BLaER1 treated with 17β-estradiol and CSF1 and Interleukin-3, amounts not matched to agents 10 nM and 100 nM (cell line): ENCODE results near the gene SEMA6D.
A peak's percentile ranks its signal among the peaks of the same experiment; 100 is the strongest.

Source experiments
- H3K27ac ChIP-seq, 11 experiments: shearing (Covaris generic); formaldehyde crosslinking; 2 replicates each; pipeline ENCODE4 v1.8.1; 2022
- H3K27me3 ChIP-seq, 11 experiments: shearing (Covaris generic); formaldehyde crosslinking; 2 replicates each; pipeline ENCODE4 v1.8.1; 2022
- H3K36me3 ChIP-seq, 11 experiments: shearing (Covaris generic); formaldehyde crosslinking; 2 replicates each; pipeline ENCODE4 v1.8.1; 2022
- H3K4me1 ChIP-seq, 10 experiments: shearing (Covaris generic); formaldehyde crosslinking; 2 replicates each; pipeline ENCODE4 v1.8.1; 2022
- H3K4me2 ChIP-seq, 11 experiments: shearing (Covaris generic); formaldehyde crosslinking; 2 replicates each; pipeline ENCODE4 v1.8.1; 2022
- H3K4me3 ChIP-seq, 10 experiments: shearing (Covaris generic); formaldehyde crosslinking; 2 replicates each; pipeline ENCODE4 v1.8.1; 2022
- H3K9ac ChIP-seq, 11 experiments: shearing (Covaris generic); formaldehyde crosslinking; 2 replicates each; pipeline ENCODE4 v1.8.1; 2022
- H3K9me3 ChIP-seq, 11 experiments: shearing (Covaris generic); formaldehyde crosslinking; replicated peaks in 1 of 11; 2 replicates each; pipeline ENCODE4 v1.8.1; 2022
- H4K20me1 ChIP-seq, 11 experiments: shearing (Covaris generic); formaldehyde crosslinking; 2 replicates each; pipeline ENCODE4 v1.8.1; 2022
- Cebpa-rat ChIP-seq, 11 experiments: shearing (Covaris generic); IDR thresholded peaks; 2 replicates each; pipeline ENCODE4 v1.8.1; 2022

SEMA6D gene

DNA sequence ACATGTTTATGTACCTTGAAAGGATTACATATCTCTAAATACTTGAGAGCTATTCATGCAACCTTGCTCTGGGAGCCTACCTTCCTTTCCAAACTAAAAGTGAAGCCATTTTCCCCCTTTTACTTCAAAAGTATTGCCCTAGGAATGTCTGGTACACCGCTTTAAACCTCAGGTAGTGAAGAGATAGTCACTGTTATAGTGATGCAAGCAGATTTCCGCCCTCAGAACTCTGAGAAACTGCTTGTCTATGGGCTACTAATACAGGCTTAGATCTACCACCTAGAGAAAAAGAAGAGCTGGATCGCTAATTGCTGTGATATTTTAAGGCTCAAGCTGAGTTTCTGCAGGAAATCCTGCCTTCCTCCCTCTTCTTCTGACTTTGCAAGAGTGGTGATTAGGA lies 78.6 kb downstream of the SEMA6D start:
- H3K4me1 ChIP-seq, result peaks cover 0 to 37% (median 24%) of the 10 kb centered on the region in 10 experiments; a peak in 13 of 20 replicates
- H3K27me3 ChIP-seq, result no peaks in the 10 kb centered on the region
- peak overlapping the region in 7 of 11 experiments; percentile 1 to 54 (median 40); a peak in 11 of 22 replicates for H3K4me2 ChIP-seq
- no peak for TF ChIP-seq Cebpa-rat (IDR thresholded peaks at IDR 0.05)
- no peak overlapping the region for H3K4me3 ChIP-seq
- no peak overlapping the region for H3K27ac ChIP-seq
- H3K9ac ChIP-seq, result no peak overlapping the region
- H3K9me3 ChIP-seq, result no peaks in the 10 kb centered on the region
- no peaks in the 10 kb centered on the region for H3K36me3 ChIP-seq
- H4K20me1 ChIP-seq, result no peaks in the 10 kb centered on the region

GRCh38 chr15:47796339-47796738 lies 79.0 kb downstream of the SEMA6D start:
- TF ChIP-seq Cebpa-rat (IDR thresholded peaks at IDR 0.05), result no peak
- Histone ChIP-seq H4K20me1 (no peaks in the 10 kb centered on the region), H3K27me3 (no peaks in the 10 kb centered on the region), H3K27ac (no peak overlapping the region), H3K4me2 (peak overlapping the region in 7 of 11 experiments; percentile 1 to 54 (median 40); a peak in 11 of 22 replicates), H3K36me3 (no peaks in the 10 kb centered on the region), H3K4me1 (peaks cover 0 to 37% (median 24%) of the 10 kb centered on the region in 10 experiments; a peak in 13 of 20 replicates), H3K9ac (no peak overlapping the region), H3K9me3 (no peaks in the 10 kb centered on the region), H3K4me3 (no peak overlapping the region)

DNA sequence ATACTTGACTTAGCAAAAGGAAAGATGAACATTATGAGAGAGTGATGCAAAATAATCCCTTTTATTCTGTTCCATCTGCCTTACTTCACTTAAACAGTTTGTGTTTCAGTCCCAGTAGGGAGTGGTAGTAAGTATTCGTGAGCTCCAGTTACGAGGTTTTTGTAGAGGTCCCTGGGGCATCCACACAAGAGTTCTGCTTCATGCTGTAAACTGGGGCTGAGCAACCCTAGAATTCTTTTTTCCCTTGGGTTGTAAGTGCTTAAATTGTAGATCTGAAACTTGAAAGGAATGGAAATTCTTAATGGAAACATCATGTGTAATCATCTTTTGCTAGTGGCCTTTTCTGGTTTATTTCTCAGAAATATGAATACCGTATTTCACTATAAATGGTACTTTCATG lies 79.5 kb downstream of the SEMA6D start:
- no peaks in the 10 kb centered on the region for H3K9me3 ChIP-seq
- peaks cover 0 to 37% (median 24%) of the 10 kb centered on the region in 10 experiments; a peak in 13 of 20 replicates for H3K4me1 ChIP-seq
- no peaks in the 10 kb centered on the region for H3K36me3 ChIP-seq
- no peak overlapping the region for H3K9ac ChIP-seq
- TF ChIP-seq Cebpa-rat (IDR thresholded peaks at IDR 0.05), result no peak
- no peaks in the 10 kb centered on the region for H3K27me3 ChIP-seq
- peak overlapping the region in 4 of 11 experiments; percentile 40 to 54 (median 46); a peak in 6 of 22 replicates for H3K4me2 ChIP-seq
- H3K4me3 ChIP-seq, result no peak overlapping the region
- H4K20me1 ChIP-seq, result no peaks in the 10 kb centered on the region
- H3K27ac ChIP-seq, result no peak overlapping the region

- no peak overlapping the region for H3K4me3 ChIP-seq
- no peak for TF ChIP-seq Cebpa-rat (IDR thresholded peaks at IDR 0.05)
- H3K36me3 ChIP-seq, result no peaks in the 10 kb centered on the region
- no peak overlapping the region for H3K9ac ChIP-seq
- no peak overlapping the region for H3K4me2 ChIP-seq
- H3K27me3 ChIP-seq, result no peaks in the 10 kb centered on the region
- peaks cover 0 to 13% (median 2%) of the 10 kb centered on the region in 10 experiments; a peak in 8 of 20 replicates for H3K4me1 ChIP-seq
- H3K27ac ChIP-seq, result no peak overlapping the region
- no peaks in the 10 kb centered on the region for H3K9me3 ChIP-seq
- H4K20me1 ChIP-seq, result no peaks in the 10 kb centered on the region
Observed at GRCh38 chr15:47801522-47801921, 84.2 kb downstream of the SEMA6D start.

GRCh38 chr15:47802216-47802615 lies 84.9 kb downstream of the SEMA6D start:
- Histone ChIP-seq H3K4me1 (peaks cover 0 to 13% (median 0%) of the 10 kb centered on the region in 10 experiments; a peak in 6 of 20 replicates), H3K27ac (no peak overlapping the region), H3K27me3 (no peaks in the 10 kb centered on the region), H3K36me3 (no peaks in the 10 kb centered on the region), H3K4me2 (no peak overlapping the region), H3K9ac (no peak overlapping the region), H3K4me3 (no peak overlapping the region), H4K20me1 (no peaks in the 10 kb centered on the region), H3K9me3 (no peaks in the 10 kb centered on the region)
- TF ChIP-seq Cebpa-rat (IDR thresholded peaks at IDR 0.05), result no peak

DNA sequence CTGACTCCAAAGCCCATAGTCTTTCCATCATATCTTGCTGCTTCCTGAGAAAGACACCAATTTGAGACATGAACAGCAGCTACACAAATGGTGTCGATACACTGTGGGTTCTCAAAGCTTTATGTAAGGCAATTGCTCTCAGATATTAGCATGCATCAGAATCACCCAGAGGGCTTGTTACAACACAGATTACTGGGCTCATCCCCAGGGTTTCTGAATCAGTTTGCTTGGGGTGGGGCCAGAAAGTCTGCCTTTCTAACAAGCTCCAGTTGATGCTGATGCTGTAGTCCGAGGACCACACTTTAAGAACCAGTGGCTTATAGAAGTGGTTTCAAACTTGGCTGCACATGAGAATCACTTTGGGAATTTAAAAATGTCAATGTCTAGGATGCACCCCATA lies 86.5 kb downstream of the SEMA6D start:
- Histone ChIP-seq H3K27ac (no peak overlapping the region), H3K4me3 (no peak overlapping the region), H3K9ac (no peak overlapping the region), H3K4me2 (peak overlapping the region in 2 of 11 experiments; percentile 16 to 30; a peak in 2 of 22 replicates), H4K20me1 (no peaks in the 10 kb centered on the region), H3K36me3 (no peaks in the 10 kb centered on the region), H3K4me1 (peaks cover 0 to 13% (median 0%) of the 10 kb centered on the region in 10 experiments; a peak in 6 of 20 replicates), H3K27me3 (no peaks in the 10 kb centered on the region), H3K9me3 (no peaks in the 10 kb centered on the region)
- TF ChIP-seq Cebpa-rat (IDR thresholded peaks at IDR 0.05), result no peak

DNA sequence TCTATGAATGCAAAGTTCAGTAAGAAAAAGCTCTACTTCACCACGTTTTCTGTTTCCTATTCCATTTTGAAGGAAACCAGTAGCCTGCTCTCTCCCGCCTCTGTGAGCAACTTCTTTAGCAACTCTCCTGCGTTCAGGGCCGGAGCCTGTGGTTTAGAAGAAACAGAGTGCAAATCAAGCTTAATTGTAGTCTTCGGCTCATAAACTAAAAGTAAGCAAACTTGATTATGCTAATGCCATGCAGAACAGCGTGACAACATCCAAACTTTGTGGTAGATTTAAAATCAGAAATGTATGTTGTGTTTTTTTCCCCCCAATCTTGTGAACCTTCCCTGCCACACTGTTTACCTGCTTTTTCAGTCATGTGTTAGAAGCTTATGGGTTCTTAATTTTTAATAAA lies 87.4 kb downstream of the SEMA6D start:
- Histone ChIP-seq H3K27me3 (no peaks in the 10 kb centered on the region), H3K9me3 (no peaks in the 10 kb centered on the region), H3K4me3 (no peak overlapping the region), H3K27ac (no peak overlapping the region), H3K4me2 (no peak overlapping the region), H4K20me1 (no peaks in the 10 kb centered on the region), H3K4me1 (peaks cover 0 to 13% (median 0%) of the 10 kb centered on the region in 10 experiments; a peak in 6 of 20 replicates), H3K9ac (no peak overlapping the region), H3K36me3 (no peaks in the 10 kb centered on the region)
- no peak for TF ChIP-seq Cebpa-rat (IDR thresholded peaks at IDR 0.05)

- H3K27ac ChIP-seq, result no peak overlapping the region
- H3K4me2 ChIP-seq, result peak overlapping the region in 2 of 11 experiments; percentile 6 to 22; a peak in 3 of 22 replicates
- no peaks in the 10 kb centered on the region for H3K36me3 ChIP-seq
- H3K9me3 ChIP-seq, result no peaks in the 10 kb centered on the region
- H3K9ac ChIP-seq, result no peak overlapping the region
- no peaks in the 10 kb centered on the region for H4K20me1 ChIP-seq
- no peak overlapping the region for H3K4me3 ChIP-seq
- peaks cover 0 to 22% (median 4%) of the 10 kb centered on the region in 10 experiments; a peak in 11 of 20 replicates for H3K4me1 ChIP-seq
- no peak for TF ChIP-seq Cebpa-rat (IDR thresholded peaks at IDR 0.05)
- H3K27me3 ChIP-seq, result no peaks in the 10 kb centered on the region
Observed at GRCh38 chr15:47806008-47806407, 88.7 kb downstream of the SEMA6D start.

GRCh38 chr15:47811172-47811571 lies 93.9 kb downstream of the SEMA6D start:
- Histone ChIP-seq H3K36me3 (no peaks in the 10 kb centered on the region), H3K27me3 (no peaks in the 10 kb centered on the region), H3K4me3 (no peak overlapping the region), H4K20me1 (no peaks in the 10 kb centered on the region), H3K27ac (no peak overlapping the region), H3K4me1 (peaks cover 25 to 63% (median 43%) of the 10 kb centered on the region in 10 experiments), H3K4me2 (peak overlapping the region in 8 of 11 experiments; percentile 3 to 86 (median 70); a peak in 11 of 22 replicates), H3K9me3 (no peaks in the 10 kb centered on the region), H3K9ac (no peak overlapping the region)
- no peak for TF ChIP-seq Cebpa-rat (IDR thresholded peaks at IDR 0.05)

- Histone ChIP-seq H3K4me1 (peaks cover 25 to 67% (median 42%) of the 10 kb centered on the region in 10 experiments), H3K27me3 (no peaks in the 10 kb centered on the region), H3K4me2 (peak overlapping the region; percentile 36 to 86 (median 65)), H3K9ac (no peak overlapping the region), H3K36me3 (no peaks in the 10 kb centered on the region), H4K20me1 (no peaks in the 10 kb centered on the region), H3K4me3 (no peak overlapping the region), H3K27ac (peak overlapping the region in 4 of 11 experiments; percentile 26 to 68 (median 48); a peak in 6 of 22 replicates), H3K9me3 (no peaks in the 10 kb centered on the region)
- TF ChIP-seq Cebpa-rat (IDR thresholded peaks at IDR 0.05), result no peak
Observed at GRCh38 chr15:47812470-47812999, 95.2 kb downstream of the SEMA6D start.
